NCI-H446 treated with DMSO at 0.1 percent for 48 hours (cell line): ENCODE data around the gene KCNH1.
A peak's percentile ranks its signal among the peaks of the same experiment; 100 is the strongest.

ENCODE experiments used
- DNase-seq: peaks from one replicate; lab custom pipeline; 2025; lab: John Stamatoyannopoulos, UW

Gene KCNH1

GRCh38 chr1:210711825-210712612 is 421.9 kb downstream of the KCNH1 start:
- no peak for DNase-seq

- DNase-seq = no peak
These were observed 424.2 kb downstream of the KCNH1 start for GRCh38 chr1:210709701-210710100.

- no peak for DNase-seq
These were observed 426.4 kb downstream of the KCNH1 start for GRCh38 chr1:210707300-210708240.

GRCh38 chr1:210706246-210706645 is 427.7 kb downstream of the KCNH1 start:
- no peak for DNase-seq

- no peak for DNase-seq
These were observed 428.9 kb downstream of the KCNH1 start for GRCh38 chr1:210705086-210705485.

- no peak for DNase-seq
These were observed 430.4 kb downstream of the KCNH1 start for GRCh38 chr1:210703593-210703992.

- DNase-seq = no peak
These were observed 431.4 kb downstream of the KCNH1 start for GRCh38 chr1:210702506-210702905.

- DNase-seq = peak; percentile 33
These were observed 433.4 kb downstream of the KCNH1 start for GRCh38 chr1:210700511-210700910.

- DNase-seq = no peak
These were observed 433.9 kb downstream of the KCNH1 start for GRCh38 chr1:210700083-210700482.

- no peak for DNase-seq
These were observed 435.3 kb downstream of the KCNH1 start for GRCh38 chr1:210698661-210699060.

GRCh38 chr1:210697185-210697584 is 436.8 kb downstream of the KCNH1 start:
- DNase-seq = no peak

GRCh38 chr1:210696709-210697108 is 437.2 kb downstream of the KCNH1 start:
- DNase-seq = no peak

GRCh38 chr1:210695026-210695425 is 438.9 kb downstream of the KCNH1 start:
- DNase-seq = no peak

- DNase-seq = no peak
These were observed 441.2 kb downstream of the KCNH1 start for GRCh38 chr1:210692796-210693195.

GRCh38 chr1:210691039-210691610 is 442.8 kb downstream of the KCNH1 start:
- no peak for DNase-seq

GRCh38 chr1:210690236-210690635 is 443.7 kb downstream of the KCNH1 start:
- DNase-seq = no peak

- no peak for DNase-seq
These were observed 444.1 kb downstream of the KCNH1 start for GRCh38 chr1:210689826-210690225.

GRCh38 chr1:210688512-210689234 is 445.3 kb downstream of the KCNH1 start:
- DNase-seq = peak; percentile 47

GRCh38 chr1:210687582-210688279 is 446.2 kb downstream of the KCNH1 start:
- no peak for DNase-seq

GRCh38 chr1:210686841-210687240 is 447.1 kb downstream of the KCNH1 start:
- DNase-seq = no peak

GRCh38 chr1:210685295-210685650 is 448.7 kb downstream of the KCNH1 start:
- no peak for DNase-seq
